ENCODE measurements around the gene USP44.

DNA sequence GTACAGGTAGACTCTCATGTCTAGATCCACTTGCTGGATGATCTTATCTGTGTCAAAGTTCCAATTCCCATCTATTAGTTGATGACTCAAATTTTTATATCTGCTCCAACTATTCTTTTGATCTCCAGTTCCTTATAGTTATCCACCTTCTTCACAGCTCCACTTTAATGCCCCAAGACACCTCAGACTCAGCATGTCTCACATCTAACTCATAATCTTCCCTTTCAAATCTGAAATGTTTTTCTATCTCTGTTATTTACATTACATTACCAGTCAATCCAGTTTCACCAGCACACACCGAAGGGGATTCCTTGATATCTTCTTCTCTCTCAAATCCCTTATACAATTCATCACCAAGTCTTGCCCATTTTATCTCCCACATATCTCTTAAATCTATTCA is 81.0 kb downstream of the USP44 start:
- TF ChIP-seq, protein P1, sequence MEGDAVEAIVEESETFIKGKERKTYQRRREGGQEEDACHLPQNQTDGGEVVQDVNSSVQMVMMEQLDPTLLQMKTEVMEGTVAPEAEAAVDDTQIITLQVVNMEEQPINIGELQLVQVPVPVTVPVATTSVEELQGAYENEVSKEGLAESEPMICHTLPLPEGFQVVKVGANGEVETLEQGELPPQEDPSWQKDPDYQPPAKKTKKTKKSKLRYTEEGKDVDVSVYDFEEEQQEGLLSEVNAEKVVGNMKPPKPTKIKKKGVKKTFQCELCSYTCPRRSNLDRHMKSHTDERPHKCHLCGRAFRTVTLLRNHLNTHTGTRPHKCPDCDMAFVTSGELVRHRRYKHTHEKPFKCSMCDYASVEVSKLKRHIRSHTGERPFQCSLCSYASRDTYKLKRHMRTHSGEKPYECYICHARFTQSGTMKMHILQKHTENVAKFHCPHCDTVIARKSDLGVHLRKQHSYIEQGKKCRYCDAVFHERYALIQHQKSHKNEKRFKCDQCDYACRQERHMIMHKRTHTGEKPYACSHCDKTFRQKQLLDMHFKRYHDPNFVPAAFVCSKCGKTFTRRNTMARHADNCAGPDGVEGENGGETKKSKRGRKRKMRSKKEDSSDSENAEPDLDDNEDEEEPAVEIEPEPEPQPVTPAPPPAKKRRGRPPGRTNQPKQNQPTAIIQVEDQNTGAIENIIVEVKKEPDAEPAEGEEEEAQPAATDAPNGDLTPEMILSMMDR (IDR thresholded peaks at IDR 0.05): no peak
- TF ChIP-seq POLR2A (IDR thresholded peaks at IDR 0.05): no peak

Data from vagina (tissue), 2 donors.